HEK293T (cell line): ENCODE measurements around the gene FMN2.

ENCODE experiments used
- CTCF ChIA-PET: fragments of 350-600 bp; formaldehyde crosslinking; extraction: SDS; loops from one replicate; lab custom pipeline; 2021; ENCODE audit warnings: antibody characterized with exemption, inconsistent platforms; lab: Yijun Ruan, JAX
- POLR2A ChIA-PET: fragments of 350-600 bp; formaldehyde crosslinking; extraction: SDS; loops from one replicate; lab custom pipeline; 2020; ENCODE audit warnings: antibody characterized with exemption, inconsistent platforms; lab: Yijun Ruan, JAX
- DNase-seq: peaks from one replicate; pipeline ENCODE4 v3.0.0; 2012; ENCODE audit warnings: mixed read lengths; ENCODE audit errors: extremely low spot score
- ARNT ChIP-seq: fragments of 450-650 bp; IDR thresholded peaks from 2 replicates; pipeline ENCODE4 v1.6.1; 2017; ENCODE audit warnings: mild to moderate bottlenecking
- BHLHE40 ChIP-seq: fragments of 450-650 bp; IDR thresholded peaks from 2 replicates; pipeline ENCODE4 v1.6.1; 2016; ENCODE audit warnings: mild to moderate bottlenecking, moderate library complexity, borderline replicate concordance
- CTBP1 ChIP-seq: fragments of 450-650 bp; IDR thresholded peaks from 2 replicates; pipeline ENCODE4 v1.6.1; 2016; ENCODE audit warnings: borderline replicate concordance
- ELF4 ChIP-seq: fragments of 450-650 bp; IDR thresholded peaks from 2 replicates; pipeline ENCODE4 v1.6.1; 2017; ENCODE audit warnings: antibody characterized with exemption
- FOXA1 ChIP-seq: fragments of 450-650 bp; IDR thresholded peaks from 2 replicates; pipeline ENCODE4 v1.6.1; 2016; ENCODE audit warnings: mild to moderate bottlenecking
- FOXK2 ChIP-seq: fragments of 450-650 bp; IDR thresholded peaks from 2 replicates; pipeline ENCODE4 v1.6.1; 2016; ENCODE audit warnings: mild to moderate bottlenecking
- FOXM1 ChIP-seq: fragments of 450-650 bp; IDR thresholded peaks from 2 replicates; pipeline ENCODE4 v1.6.1; 2017; ENCODE audit warnings: mild to moderate bottlenecking, borderline replicate concordance
- HDGF ChIP-seq: fragments of 450-650 bp; IDR thresholded peaks from 2 replicates; pipeline ENCODE4 v1.6.1; 2017; ENCODE audit warnings: antibody characterized with exemption, borderline replicate concordance
- L3MBTL2 ChIP-seq: fragments of 450-650 bp; conservative IDR thresholded peaks from 2 replicates; pipeline ENCODE4 v1.6.1; 2016; ENCODE audit warnings: mild to moderate bottlenecking
- LEF1 ChIP-seq: fragments of 450-650 bp; IDR thresholded peaks from 2 replicates; pipeline ENCODE4 v1.6.1; 2017; ENCODE audit warnings: mild to moderate bottlenecking, borderline replicate concordance
- NFRKB ChIP-seq: fragments of 450-650 bp; IDR thresholded peaks from 2 replicates; pipeline ENCODE4 v1.6.1; 2016; ENCODE audit warnings: mild to moderate bottlenecking, moderate library complexity
- PKNOX1 ChIP-seq: fragments of 450-650 bp; IDR thresholded peaks from 2 replicates; pipeline ENCODE4 v1.6.1; 2016
- SP1 ChIP-seq: fragments of 450-650 bp; IDR thresholded peaks from 2 replicates; pipeline ENCODE4 v1.6.1; 2017
- SUZ12 ChIP-seq: fragments of 450-650 bp; IDR thresholded peaks from 2 replicates; pipeline ENCODE4 v1.6.1; 2016; ENCODE audit warnings: mild to moderate bottlenecking
- TARDBP ChIP-seq: fragments of 450-650 bp; IDR thresholded peaks from 2 replicates; pipeline ENCODE4 v1.6.1; 2016
- ZNF384 ChIP-seq: fragments of 450-650 bp; IDR thresholded peaks from 2 replicates; pipeline ENCODE4 v1.6.1; 2016

The FMN2 gene

GRCh38 chr1:240344918-240345317 lies 253.2 kb downstream of the FMN2 start:
- no peak for TF ChIP-seq FOXM1
- no peak for TF ChIP-seq NFRKB
- no peak for TF ChIP-seq FOXK2
- no peak for TF ChIP-seq ELF4
- TF ChIP-seq SP1: no peak
- TF ChIP-seq PKNOX1: no peak
- TF ChIP-seq CTBP1: no peak
- no peak for TF ChIP-seq LEF1
- no peak for TF ChIP-seq BHLHE40
- no peak for TF ChIP-seq FOXA1
- no peak for TF ChIP-seq SUZ12
- TF ChIP-seq TARDBP: no peak
- no peak for TF ChIP-seq ARNT
- TF ChIP-seq HDGF: no peak
- TF ChIP-seq ZNF384: no peak
- ChIA-PET POLR2A (no interaction called here), CTCF (no interaction called here)
- no peak for DNase-seq

- no peak for DNase-seq
- CTCF ChIA-PET: no interaction called here
- POLR2A ChIA-PET: no interaction called here
- TF ChIP-seq FOXA1 (no peak), FOXK2 (no peak), ELF4 (no peak), TARDBP (no peak), ARNT (no peak), ZNF384 (no peak), SP1 (no peak), HDGF (no peak), LEF1 (no peak), L3MBTL2 (no peak), PKNOX1 (no peak), NFRKB (no peak), CTBP1 (no peak), BHLHE40 (no peak), SUZ12 (no peak)
Observed at GRCh38 chr1:240349695-240350094, 258.0 kb downstream of the FMN2 start.

- no peak for DNase-seq
- CTCF ChIA-PET: no interaction called here
- POLR2A ChIA-PET: no interaction called here
- TF ChIP-seq BHLHE40: no peak
- no peak for TF ChIP-seq PKNOX1
- no peak for TF ChIP-seq L3MBTL2
- TF ChIP-seq SP1: no peak
- TF ChIP-seq CTBP1: no peak
Observed at GRCh38 chr1:240350910-240351331, 259.2 kb downstream of the FMN2 start.

GRCh38 chr1:240351690-240352089 lies 260.0 kb downstream of the FMN2 start:
- TF ChIP-seq BHLHE40 (no peak), TARDBP (peak; percentile 60; the same call in 1 of the 2 replicates)
- CTCF ChIA-PET: no interaction called here
- no peak for DNase-seq
- POLR2A ChIA-PET: no interaction called here

- ChIA-PET CTCF (no interaction called here), POLR2A (no interaction called here)
- no peak for DNase-seq
- TF ChIP-seq SUZ12 (no peak), ELF4 (no peak), FOXA1 (no peak), LEF1 (no peak), SP1 (no peak), FOXK2 (no peak), BHLHE40 (no peak), TARDBP (no peak), HDGF (no peak), ARNT (no peak), L3MBTL2 (no peak), ZNF384 (no peak)
Observed at GRCh38 chr1:240352769-240353168, 261.1 kb downstream of the FMN2 start.

GRCh38 chr1:240356568-240356967 lies 264.9 kb downstream of the FMN2 start:
- DNase-seq: no peak
- no peak for TF ChIP-seq FOXM1
- TF ChIP-seq CTBP1: no peak
- no peak for TF ChIP-seq NFRKB
- TF ChIP-seq SUZ12: no peak
- no peak for TF ChIP-seq ZNF384
- no peak for TF ChIP-seq ARNT
- TF ChIP-seq SP1: no peak
- TF ChIP-seq BHLHE40: no peak
- no peak for TF ChIP-seq FOXA1
- TF ChIP-seq ELF4: no peak
- no peak for TF ChIP-seq L3MBTL2
- CTCF ChIA-PET: no interaction called here
- POLR2A ChIA-PET: no interaction called here

GRCh38 chr1:240362046-240362445 lies 270.4 kb downstream of the FMN2 start:
- no peak for DNase-seq
- ChIA-PET CTCF (no interaction called here), POLR2A (no interaction called here)
- TF ChIP-seq FOXA1: no peak
- no peak for TF ChIP-seq TARDBP
- TF ChIP-seq HDGF: no peak
- no peak for TF ChIP-seq L3MBTL2
- TF ChIP-seq BHLHE40: no peak
- no peak for TF ChIP-seq FOXK2
- no peak for TF ChIP-seq LEF1
- no peak for TF ChIP-seq ELF4
- TF ChIP-seq ARNT: no peak
- TF ChIP-seq NFRKB: no peak
- no peak for TF ChIP-seq SP1
- TF ChIP-seq PKNOX1: no peak
- no peak for TF ChIP-seq SUZ12
- no peak for TF ChIP-seq ZNF384
- no peak for TF ChIP-seq CTBP1
- no peak for TF ChIP-seq FOXM1
